ENCODE results near the gene CCDC7. TPM values are rescaled to one million over a fixed set of nuclear protein-coding genes. Genes with fewer than 3 reads are reported as not detected.
"Not testable (repeated sequence)": the region's sequence is repeated elsewhere in the genome, so short reads cannot be mapped to it uniquely, and the experiment has no call there.

The CCDC7 gene
- total RNA-seq, 1 experiment from 2014 or later, result 4.0 TPM

DNA sequence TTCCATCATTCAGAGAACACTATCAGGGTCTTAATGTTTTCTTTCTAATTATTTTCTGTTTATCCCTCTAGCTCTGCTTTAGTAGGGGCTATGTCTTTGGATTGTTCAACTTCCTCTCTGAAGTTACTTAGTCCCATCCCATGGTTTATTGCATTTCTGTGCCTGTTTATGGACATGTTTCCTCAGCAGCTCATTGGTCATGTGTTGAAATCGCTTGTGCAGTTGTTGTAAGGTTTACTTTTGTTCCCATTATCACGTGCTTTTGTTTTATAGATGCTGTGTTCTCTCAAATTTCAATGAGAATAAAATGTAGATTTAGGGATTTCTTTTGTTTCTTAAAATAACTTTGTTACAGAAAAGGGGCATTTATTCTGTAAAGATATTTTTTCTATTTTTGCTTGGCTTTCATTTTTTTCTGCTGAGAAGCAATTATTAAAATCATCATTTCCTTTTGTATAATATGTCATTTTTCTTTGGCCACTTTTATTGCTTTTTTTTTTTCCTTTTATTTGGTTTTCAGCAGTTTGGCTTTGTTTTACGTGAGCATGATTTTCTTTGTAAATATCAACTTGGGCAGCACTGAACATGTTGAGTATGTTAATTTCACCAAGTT lies 110.9 kb downstream of the CCDC7 start:
- intact Hi-C loops (cut with micrococcal nuclease), result no loop called here
- RAD21 ChIA-PET (ENCODE audit: low non-redundant PET in 1 of 2, low total read pairs in 2 of 2, uncharacterized antibody in 2 of 2, unreplicated experiment in 2 of 2), result no interaction called here
- ATAC-seq, result no peak

DNA sequence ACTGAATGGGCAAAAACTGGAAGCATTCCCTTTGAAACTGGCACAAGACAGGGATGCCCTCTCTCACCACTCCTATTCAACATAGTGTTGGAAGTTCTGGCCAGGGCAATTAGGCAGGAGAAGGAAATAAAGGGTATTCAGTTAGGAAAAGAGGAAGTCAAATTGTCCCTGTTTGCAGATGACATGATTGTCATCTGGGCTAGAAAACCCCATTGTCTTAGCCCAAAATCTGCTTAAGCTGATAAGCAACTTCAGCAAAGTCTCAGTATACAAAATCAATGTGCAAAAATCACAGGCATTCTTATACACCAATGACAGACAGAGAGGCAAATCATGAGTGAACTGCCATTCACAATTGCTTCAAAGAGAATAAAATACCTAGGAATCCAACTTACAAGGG lies 116.8 kb downstream of the CCDC7 start:
- H3K9ac ChIP-seq (ENCODE audit: low read length); H3K9me3 ChIP-seq (ENCODE audit: control insufficient read depth in 1 of 2, insufficient read depth in 1 of 2, low read depth in 1 of 2, low read length in 2 of 2); H3K4me2 ChIP-seq (ENCODE audit: low read length); H4K20me1 ChIP-seq (ENCODE audit: insufficient read depth); H3K27ac ChIP-seq (ENCODE audit: low read depth, low read length); H3K79me2 ChIP-seq (ENCODE audit: insufficient read depth, low read length); H3K9me2 ChIP-seq (ENCODE audit: insufficient read depth); CTCF ChIA-PET; RAD21 ChIA-PET (ENCODE audit: low non-redundant PET in 1 of 2, low total read pairs in 2 of 2, uncharacterized antibody in 2 of 2, unreplicated experiment in 2 of 2); H3K36me3 ChIP-seq (ENCODE audit: control insufficient read depth in 1 of 2, insufficient read depth in 2 of 2, low read length in 2 of 2); intact Hi-C loops (cut with micrococcal nuclease); H3K27me3 ChIP-seq (ENCODE audit: insufficient read depth, low read length); ATAC-seq; POLR2A ChIA-PET; H3K4me3 ChIP-seq (replicated peaks in 1 of 2; ENCODE audit: low read depth in 1 of 2, low read length in 2 of 2); BruUV-seq (replicated peaks); H2AFZ ChIP-seq (ENCODE audit: low read depth, low read length, poor library complexity, severe bottlenecking); H3K4me1 ChIP-seq (ENCODE audit: control insufficient read depth in 1 of 2, insufficient read depth in 2 of 2, low read length in 2 of 2); DNase-seq (ENCODE audit: low read depth, low spot score): not testable (repeated sequence)

More for the DNA sequence above, 110.9 kb downstream of the CCDC7 start:
- Histone ChIP-seq H2AFZ (ENCODE audit: low read depth, low read length, poor library complexity, severe bottlenecking) (no peak overlapping the region), H3K36me3 (ENCODE audit: control insufficient read depth in 1 of 2, insufficient read depth in 2 of 2, low read length in 2 of 2) (no peaks in the 10 kb centered on the region), H3K27ac (ENCODE audit: low read depth, low read length) (no peak overlapping the region), H3K79me2 (ENCODE audit: insufficient read depth, low read length) (no peaks in the 10 kb centered on the region), H3K9ac (ENCODE audit: low read length) (no peak overlapping the region), H3K9me3 (ENCODE audit: control insufficient read depth in 1 of 2, insufficient read depth in 1 of 2, low read depth in 1 of 2, low read length in 2 of 2) (no peaks in the 10 kb centered on the region), H3K4me2 (ENCODE audit: low read length) (no peak overlapping the region), H3K4me1 (ENCODE audit: control insufficient read depth in 1 of 2, insufficient read depth in 2 of 2, low read length in 2 of 2) (peaks cover 0 to 8% of the 10 kb centered on the region in 2 experiments; a peak in 1 of 4 replicates), H4K20me1 (ENCODE audit: insufficient read depth) (no peaks in the 10 kb centered on the region), H3K27me3 (ENCODE audit: insufficient read depth, low read length) (no peaks in the 10 kb centered on the region), H3K4me3 (replicated peaks in 1 of 2; ENCODE audit: low read depth in 1 of 2, low read length in 2 of 2) (no peak overlapping the region), H3K9me2 (ENCODE audit: insufficient read depth) (no peaks in the 10 kb centered on the region)
- TF ChIP-seq SP1 (IDR thresholded peaks at IDR 0.05; ENCODE audit: low read depth), result no peak
- TF ChIP-seq, protein P1, sequence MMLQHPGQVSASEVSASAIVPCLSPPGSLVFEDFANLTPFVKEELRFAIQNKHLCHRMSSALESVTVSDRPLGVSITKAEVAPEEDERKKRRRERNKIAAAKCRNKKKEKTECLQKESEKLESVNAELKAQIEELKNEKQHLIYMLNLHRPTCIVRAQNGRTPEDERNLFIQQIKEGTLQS (IDR thresholded peaks at IDR 0.05), result no peak
- ChIA-PET CTCF (no interaction called here), POLR2A (no interaction called here)
- DNase-seq (ENCODE audit: low read depth, low spot score), result no peak
- no TSS peak for BruUV-seq (replicated peaks)

DNA sequence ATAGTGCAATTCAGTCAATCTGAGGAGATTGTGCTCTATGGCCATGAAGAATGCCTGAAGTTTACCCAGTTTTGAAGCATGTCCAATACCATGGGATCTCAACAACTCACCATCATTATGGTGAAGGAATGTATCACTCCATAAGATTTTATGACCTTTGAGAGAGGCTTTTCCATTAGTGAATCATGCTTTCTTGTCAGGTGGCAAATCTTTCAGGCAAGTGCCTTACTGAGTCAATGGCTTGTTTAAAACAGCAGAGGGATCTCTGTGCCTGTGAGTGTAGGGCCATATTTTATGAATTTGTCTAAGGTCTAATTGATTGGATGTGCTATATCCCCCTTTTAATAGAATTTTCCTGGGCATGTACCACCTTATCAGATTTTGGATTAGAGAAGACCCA lies 131.5 kb downstream of the CCDC7 start:
- ATAC-seq (no peak), DNase-seq (ENCODE audit: low read depth, low spot score) (no peak)
- no TSS peak for BruUV-seq (replicated peaks)
- no peaks in the 10 kb centered on the region for H3K27me3 ChIP-seq (ENCODE audit: insufficient read depth, low read length)
- no peak overlapping the region for H2AFZ ChIP-seq (ENCODE audit: low read depth, low read length, poor library complexity, severe bottlenecking)
- intact Hi-C loops (cut with micrococcal nuclease), result no loop called here
- no peak overlapping the region for H3K4me2 ChIP-seq (ENCODE audit: low read length)
- no peaks in the 10 kb centered on the region for H4K20me1 ChIP-seq (ENCODE audit: insufficient read depth)
- H3K4me3 ChIP-seq (replicated peaks in 1 of 2; ENCODE audit: low read depth in 1 of 2, low read length in 2 of 2), result no peak overlapping the region
- ChIA-PET POLR2A (no interaction called here), RAD21 (ENCODE audit: low non-redundant PET in 1 of 2, low total read pairs in 2 of 2, uncharacterized antibody in 2 of 2, unreplicated experiment in 2 of 2) (no interaction called here), CTCF (no interaction called here)
- H3K79me2 ChIP-seq (ENCODE audit: insufficient read depth, low read length), result no peaks in the 10 kb centered on the region
- H3K4me1 ChIP-seq (ENCODE audit: control insufficient read depth in 1 of 2, insufficient read depth in 2 of 2, low read length in 2 of 2), result no peaks in the 10 kb centered on the region
- no peaks in the 10 kb centered on the region for H3K36me3 ChIP-seq (ENCODE audit: control insufficient read depth in 1 of 2, insufficient read depth in 2 of 2, low read length in 2 of 2)
- no peaks in the 10 kb centered on the region for H3K9me2 ChIP-seq (ENCODE audit: insufficient read depth)
- H3K9ac ChIP-seq (ENCODE audit: low read length), result no peak overlapping the region
- H3K27ac ChIP-seq (ENCODE audit: low read depth, low read length), result no peak overlapping the region
- H3K9me3 ChIP-seq (ENCODE audit: control insufficient read depth in 1 of 2, insufficient read depth in 1 of 2, low read depth in 1 of 2, low read length in 2 of 2), result no peaks in the 10 kb centered on the region
- TF ChIP-seq, protein P2, sequence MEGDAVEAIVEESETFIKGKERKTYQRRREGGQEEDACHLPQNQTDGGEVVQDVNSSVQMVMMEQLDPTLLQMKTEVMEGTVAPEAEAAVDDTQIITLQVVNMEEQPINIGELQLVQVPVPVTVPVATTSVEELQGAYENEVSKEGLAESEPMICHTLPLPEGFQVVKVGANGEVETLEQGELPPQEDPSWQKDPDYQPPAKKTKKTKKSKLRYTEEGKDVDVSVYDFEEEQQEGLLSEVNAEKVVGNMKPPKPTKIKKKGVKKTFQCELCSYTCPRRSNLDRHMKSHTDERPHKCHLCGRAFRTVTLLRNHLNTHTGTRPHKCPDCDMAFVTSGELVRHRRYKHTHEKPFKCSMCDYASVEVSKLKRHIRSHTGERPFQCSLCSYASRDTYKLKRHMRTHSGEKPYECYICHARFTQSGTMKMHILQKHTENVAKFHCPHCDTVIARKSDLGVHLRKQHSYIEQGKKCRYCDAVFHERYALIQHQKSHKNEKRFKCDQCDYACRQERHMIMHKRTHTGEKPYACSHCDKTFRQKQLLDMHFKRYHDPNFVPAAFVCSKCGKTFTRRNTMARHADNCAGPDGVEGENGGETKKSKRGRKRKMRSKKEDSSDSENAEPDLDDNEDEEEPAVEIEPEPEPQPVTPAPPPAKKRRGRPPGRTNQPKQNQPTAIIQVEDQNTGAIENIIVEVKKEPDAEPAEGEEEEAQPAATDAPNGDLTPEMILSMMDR (IDR thresholded peaks at IDR 0.05 in 2 of 3, conservative IDR thresholded peaks at IDR 0.05 in 1 of 3; ENCODE audit: borderline replicate concordance in 1 of 3, insufficient read depth in 1 of 3, low read depth in 2 of 3, low read length in 2 of 3), result no peak
- TF ChIP-seq SRF (IDR thresholded peaks at IDR 0.05; ENCODE audit: low read depth) (no peak), POLR2AphosphoS5 (IDR thresholded peaks at IDR 0.05; ENCODE audit: low read depth, low read length) (no peak)
- TF ChIP-seq, protein P3, sequence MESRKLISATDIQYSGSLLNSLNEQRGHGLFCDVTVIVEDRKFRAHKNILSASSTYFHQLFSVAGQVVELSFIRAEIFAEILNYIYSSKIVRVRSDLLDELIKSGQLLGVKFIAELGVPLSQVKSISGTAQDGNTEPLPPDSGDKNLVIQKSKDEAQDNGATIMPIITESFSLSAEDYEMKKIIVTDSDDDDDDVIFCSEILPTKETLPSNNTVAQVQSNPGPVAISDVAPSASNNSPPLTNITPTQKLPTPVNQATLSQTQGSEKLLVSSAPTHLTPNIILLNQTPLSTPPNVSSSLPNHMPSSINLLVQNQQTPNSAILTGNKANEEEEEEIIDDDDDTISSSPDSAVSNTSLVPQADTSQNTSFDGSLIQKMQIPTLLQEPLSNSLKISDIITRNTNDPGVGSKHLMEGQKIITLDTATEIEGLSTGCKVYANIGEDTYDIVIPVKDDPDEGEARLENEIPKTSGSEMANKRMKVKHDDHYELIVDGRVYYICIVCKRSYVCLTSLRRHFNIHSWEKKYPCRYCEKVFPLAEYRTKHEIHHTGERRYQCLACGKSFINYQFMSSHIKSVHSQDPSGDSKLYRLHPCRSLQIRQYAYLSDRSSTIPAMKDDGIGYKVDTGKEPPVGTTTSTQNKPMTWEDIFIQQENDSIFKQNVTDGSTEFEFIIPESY (IDR thresholded peaks at IDR 0.05; ENCODE audit: extremely low read depth, insufficient replicate concordance, low read length), result no peak
